ENCODE measurements around the gene NFS1.

NFS1 gene

GRCh38 chr20:35632539-35633115 lies 66.5 kb downstream of the NFS1 start:
- no peak overlapping the region for H3K4me3 ChIP-seq (ENCODE audit: low read length)
- TF ChIP-seq EZH2phosphoT487 (IDR thresholded peaks at IDR 0.05; ENCODE audit: low read depth) (no peak), CTCF (IDR thresholded peaks at IDR 0.05; ENCODE audit: low read depth, low read length) (no peak)
- no peaks in the 10 kb centered on the region for H3K9me3 ChIP-seq (ENCODE audit: insufficient read depth, low read length)
- H3K27ac ChIP-seq (ENCODE audit: low read length), result no peak overlapping the region
- no peak overlapping the region for H2AFZ ChIP-seq (ENCODE audit: low read depth, low read length)
- H3K4me1 ChIP-seq (ENCODE audit: low read length), result no peaks in the 10 kb centered on the region
- H3K79me2 ChIP-seq (ENCODE audit: low read length), result peaks cover 41% of the 10 kb centered on the region
- H3K27me3 ChIP-seq (ENCODE audit: low read depth, low read length), result no peaks in the 10 kb centered on the region
- peaks cover 30% of the 10 kb centered on the region for H4K20me1 ChIP-seq (ENCODE audit: insufficient read depth, low read length)
- H3K9ac ChIP-seq (ENCODE audit: low read length), result no peak overlapping the region
- H3K36me3 ChIP-seq (replicated peaks; ENCODE audit: low read depth, low read length), result peaks cover 39% of the 10 kb centered on the region
- no peak overlapping the region for H3K4me2 ChIP-seq (ENCODE audit: low read length)

GRCh38 chr20:35630636-35631035 lies 68.5 kb downstream of the NFS1 start:
- no peak overlapping the region for H3K9ac ChIP-seq (ENCODE audit: low read length)
- TF ChIP-seq EZH2phosphoT487 (IDR thresholded peaks at IDR 0.05; ENCODE audit: low read depth) (no peak), CTCF (IDR thresholded peaks at IDR 0.05; ENCODE audit: low read depth, low read length) (no peak)

GRCh38 chr20:35629427-35630145 lies 69.6 kb downstream of the NFS1 start:
- TF ChIP-seq CTCF (IDR thresholded peaks at IDR 0.05; ENCODE audit: low read depth, low read length), result no peak
- no peak for TF ChIP-seq EZH2phosphoT487 (IDR thresholded peaks at IDR 0.05; ENCODE audit: low read depth)
- peaks cover 59% of the 10 kb centered on the region for H3K36me3 ChIP-seq (replicated peaks; ENCODE audit: low read depth, low read length)
- H4K20me1 ChIP-seq (ENCODE audit: insufficient read depth, low read length), result peaks cover 16% of the 10 kb centered on the region
- no peaks in the 10 kb centered on the region for H3K27me3 ChIP-seq (ENCODE audit: low read depth, low read length)
- no peaks in the 10 kb centered on the region for H3K4me1 ChIP-seq (ENCODE audit: low read length)
- no peaks in the 10 kb centered on the region for H3K9me3 ChIP-seq (ENCODE audit: insufficient read depth, low read length)
- H3K27ac ChIP-seq (ENCODE audit: low read length), result no peak overlapping the region
- H3K9ac ChIP-seq (ENCODE audit: low read length), result no peak overlapping the region
- no peak overlapping the region for H3K4me3 ChIP-seq (ENCODE audit: low read length)
- H3K4me2 ChIP-seq (ENCODE audit: low read length), result no peak overlapping the region
- H3K79me2 ChIP-seq (ENCODE audit: low read length), result peaks cover 15% of the 10 kb centered on the region
- H2AFZ ChIP-seq (ENCODE audit: low read depth, low read length), result no peak overlapping the region

More at GRCh38 chr20:35630636-35631035, 68.5 kb downstream of the NFS1 start:
- H4K20me1 ChIP-seq (ENCODE audit: insufficient read depth, low read length), result peaks cover 19% of the 10 kb centered on the region
- H3K4me3 ChIP-seq (ENCODE audit: low read length), result no peak overlapping the region
- no peak overlapping the region for H3K4me2 ChIP-seq (ENCODE audit: low read length)
- no peaks in the 10 kb centered on the region for H3K27me3 ChIP-seq (ENCODE audit: low read depth, low read length)
- H2AFZ ChIP-seq (ENCODE audit: low read depth, low read length), result no peak overlapping the region
- no peaks in the 10 kb centered on the region for H3K9me3 ChIP-seq (ENCODE audit: insufficient read depth, low read length)
- no peaks in the 10 kb centered on the region for H3K4me1 ChIP-seq (ENCODE audit: low read length)
- H3K79me2 ChIP-seq (ENCODE audit: low read length), result peaks cover 22% of the 10 kb centered on the region
- H3K27ac ChIP-seq (ENCODE audit: low read length), result no peak overlapping the region
- H3K36me3 ChIP-seq (replicated peaks; ENCODE audit: low read depth, low read length), result peaks cover 56% of the 10 kb centered on the region

- Histone ChIP-seq H3K9me3 (ENCODE audit: insufficient read depth, low read length) (no peaks in the 10 kb centered on the region), H3K4me3 (ENCODE audit: low read length) (no peak overlapping the region), H3K4me1 (ENCODE audit: low read length) (no peaks in the 10 kb centered on the region), H3K79me2 (ENCODE audit: low read length) (no peaks in the 10 kb centered on the region), H4K20me1 (ENCODE audit: insufficient read depth, low read length) (peaks cover 3% of the 10 kb centered on the region; the same call in 1 of the 2 replicates), H3K9ac (ENCODE audit: low read length) (no peak overlapping the region), H3K27ac (ENCODE audit: low read length) (no peak overlapping the region), H3K27me3 (ENCODE audit: low read depth, low read length) (no peaks in the 10 kb centered on the region), H3K4me2 (ENCODE audit: low read length) (no peak overlapping the region), H3K36me3 (replicated peaks; ENCODE audit: low read depth, low read length) (peaks cover 55% of the 10 kb centered on the region), H2AFZ (ENCODE audit: low read depth, low read length) (no peak overlapping the region)
- TF ChIP-seq CTCF (IDR thresholded peaks at IDR 0.05; ENCODE audit: low read depth, low read length) (no peak), EZH2phosphoT487 (IDR thresholded peaks at IDR 0.05; ENCODE audit: low read depth) (no peak)
These were observed 72.0 kb downstream of the NFS1 start for GRCh38 chr20:35627121-35627520.
